SK-N-SH (cell line): ENCODE results near the gene BOD1. TPM values are rescaled to one million over a fixed set of nuclear protein-coding genes. Genes with fewer than 3 reads are reported as not detected.

Experiments used
- CTCF ChIA-PET: fragments of 300-600, 350-600 bp; formaldehyde crosslinking; extraction: SDS; loops from one replicate; lab custom pipeline; 2021; lab: Yijun Ruan, JAX
- POLR2A ChIA-PET: fragments of 350-600 bp; sonication (Branson Sonifier 250); formaldehyde crosslinking; extraction: SDS; loops from one replicate; lab custom pipeline; 2020; ENCODE audit warnings: antibody characterized with exemption, inconsistent platforms; lab: Yijun Ruan, JAX
- DNase-seq: peaks from one replicate; pipeline ENCODE4 v3.0.0; 2012
- H2AFZ ChIP-seq: fragments of 200-600 bp; sonication (generic); 2 replicates; pipeline ENCODE4 v1.8.1; 2016; ENCODE audit warnings: antibody characterized with exemption, mild to moderate bottlenecking, low read depth
- H3F3A ChIP-seq: fragments of 200-600 bp; sonication (generic); replicated peaks from 2 replicates; pipeline ENCODE3; 2016; ENCODE audit warnings: antibody characterized with exemption, mild to moderate bottlenecking; ENCODE audit not compliant: insufficient read depth
- H3K27ac ChIP-seq, 2 experiments: fragments of 200-500 bp in 1 of 2; fragments of 200-600 bp in 1 of 2; sonication (Bioruptor generic) in 1 of 2; sonication (generic), shearing (Covaris generic) in 1 of 2; 2 replicates each; pipeline versions ENCODE4 v1.5.1 to v1.6.1; 2014 to 2016; ENCODE audit warnings: low read depth in 2 of 2, inconsistent platforms in 1 of 2, low read length in 1 of 2, mild to moderate bottlenecking in 1 of 2, mixed read lengths in 1 of 2
- H3K27me3 ChIP-seq: fragments of 200-600 bp; sonication (generic), shearing (Covaris generic); 2 replicates; pipeline ENCODE4 v1.6.1; 2016; ENCODE audit warnings: mixed run types; ENCODE audit not compliant: insufficient read depth
- H3K36me3 ChIP-seq, 2 experiments: fragments of 200-500 bp in 1 of 2; fragments of 200-600 bp in 1 of 2; sonication (Bioruptor generic) in 1 of 2; sonication (generic) in 1 of 2; replicated peaks in 1 of 2; 2 replicates each; pipeline versions ENCODE3 to v1.5.1; 2014 to 2016; ENCODE audit warnings: low read length in 1 of 2, mild to moderate bottlenecking in 1 of 2; ENCODE audit not compliant: insufficient read depth in 2 of 2, control insufficient read depth in 1 of 2
- H3K4me1 ChIP-seq, 2 experiments: fragments of 200-500 bp in 1 of 2; fragments of 200-600 bp in 1 of 2; sonication (Bioruptor generic) in 1 of 2; sonication (generic), shearing (Covaris generic) in 1 of 2; 2 replicates each; pipeline versions ENCODE4 v1.5.1 to v1.6.1; 2014 to 2016; ENCODE audit warnings: low read depth in 1 of 2, low read length in 1 of 2, mixed run types in 1 of 2; ENCODE audit not compliant: insufficient read depth in 2 of 2, control insufficient read depth in 1 of 2
- H3K4me2 ChIP-seq: fragments of 200-600 bp; sonication (generic), shearing (Covaris generic); 2 replicates; pipeline ENCODE4 v1.6.1; 2017; ENCODE audit warnings: mixed run types
- H3K4me3 ChIP-seq, 2 experiments: fragments of 200-500 bp in 1 of 2; fragments of 200-600 bp in 1 of 2; sonication (Bioruptor generic) in 1 of 2; sonication (generic), shearing (Covaris generic) in 1 of 2; 2 replicates each; pipeline versions ENCODE4 v1.5.1 to v1.8.1; 2014 to 2016; ENCODE audit warnings: low read depth in 2 of 2, inconsistent platforms in 1 of 2, low read length in 1 of 2, mild to moderate bottlenecking in 1 of 2, mixed read lengths in 1 of 2, moderate library complexity in 1 of 2
- H3K79me2 ChIP-seq: fragments of 200-600 bp; sonication (generic); 2 replicates; pipeline ENCODE4 v1.8.1; 2017; ENCODE audit warnings: mild to moderate bottlenecking; ENCODE audit not compliant: insufficient read depth
- H3K9ac ChIP-seq: fragments of 200-600 bp; sonication (generic); 2 replicates; pipeline ENCODE4 v1.6.1; 2017; ENCODE audit warnings: mixed run types
- H3K9me2 ChIP-seq: fragments of 200-600 bp; sonication (generic); 2 replicates; pipeline ENCODE4 v1.6.1; 2017; ENCODE audit warnings: mixed run types
- H3K9me3 ChIP-seq: fragments of 200-600 bp; sonication (generic); 2 replicates; pipeline ENCODE4 v1.6.1; 2017; ENCODE audit warnings: mixed run types, mild to moderate bottlenecking, moderate library complexity
- H4K20me1 ChIP-seq: fragments of 200-600 bp; sonication (generic); 2 replicates; pipeline ENCODE4 v1.6.1; 2017; ENCODE audit warnings: mild to moderate bottlenecking, mixed run types; ENCODE audit not compliant: insufficient read depth
- CHD2 ChIP-seq: fragments of 150-350 bp; IDR thresholded peaks from 2 replicates; pipeline ENCODE4 v1.6.1; 2018; ENCODE audit warnings: low read length; ENCODE audit not compliant: partially characterized antibody
- FOSL2 ChIP-seq: IDR thresholded peaks from 2 replicates; pipeline ENCODE4 v1.4.0; 2012; ENCODE audit warnings: low read depth, mild to moderate bottlenecking, moderate library complexity, borderline replicate concordance
- FOXM1 ChIP-seq: IDR thresholded peaks from 2 replicates; pipeline ENCODE4 v1.4.0; 2012; ENCODE audit warnings: low read depth, mild to moderate bottlenecking
- GATA2 ChIP-seq: sonication (generic); formaldehyde crosslinking; IDR thresholded peaks from 2 replicates; pipeline ENCODE4 v1.5.0; 2020; ENCODE audit warnings: mild to moderate bottlenecking, missing genetic modification reagents
- NFIC ChIP-seq: IDR thresholded peaks from 2 replicates; pipeline ENCODE4 v1.4.0; 2012; ENCODE audit warnings: borderline replicate concordance
- RCOR1 ChIP-seq: fragments of 150-350 bp; IDR thresholded peaks from 2 replicates; pipeline ENCODE4 v1.6.1; 2017; ENCODE audit warnings: antibody characterized with exemption, low read length
- TCF12 ChIP-seq: IDR thresholded peaks from 2 replicates; pipeline ENCODE4 v1.4.0; 2012
- WGBS: methylation state at CpG from one replicate; pipeline ENCODE4 v1.1.6; 2017; ENCODE audit warnings: low lambda C conversion rate; 5-methylcytosine and 5-hydroxymethylcytosine counted together
- polyA plus RNA-seq, 3 experiments: library from polyadenylated mRNA; depleted of rRNA; stranded (reverse); fragments of >200 nt; gene quantifications; 2 replicates each; pipeline ENCODE4 v1.2.3, GENCODE V29; 2012
- TF ChIP-seq, protein P1 (sequence below): IDR thresholded peaks from 2 replicates; pipeline ENCODE4; 2012
- TF ChIP-seq, protein P2 (sequence below): fragments of 200-600 bp; sonication (generic); IDR thresholded peaks from 2 replicates; pipeline ENCODE4 v1.6.1; 2017; ENCODE audit warnings: antibody characterized with exemption, mild to moderate bottlenecking, moderate library complexity

The BOD1 gene
- polyA plus RNA-seq, 1 of the 3 experiments (the other 2 are of a cell fraction): 45.3 TPM

GRCh38 chr5:173638126-173639040, 21.9 kb upstream of the BOD1 start (continued):
- TF ChIP-seq, protein P1, sequence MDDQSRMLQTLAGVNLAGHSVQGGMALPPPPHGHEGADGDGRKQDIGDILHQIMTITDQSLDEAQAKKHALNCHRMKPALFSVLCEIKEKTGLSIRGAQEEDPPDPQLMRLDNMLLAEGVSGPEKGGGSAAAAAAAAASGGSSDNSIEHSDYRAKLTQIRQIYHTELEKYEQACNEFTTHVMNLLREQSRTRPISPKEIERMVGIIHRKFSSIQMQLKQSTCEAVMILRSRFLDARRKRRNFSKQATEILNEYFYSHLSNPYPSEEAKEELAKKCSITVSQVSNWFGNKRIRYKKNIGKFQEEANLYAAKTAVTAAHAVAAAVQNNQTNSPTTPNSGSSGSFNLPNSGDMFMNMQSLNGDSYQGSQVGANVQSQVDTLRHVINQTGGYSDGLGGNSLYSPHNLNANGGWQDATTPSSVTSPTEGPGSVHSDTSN: no peak

GRCh38 chr5:173637340-173637739, 20.9 kb upstream of the BOD1 start:
- H3K36me3 ChIP-seq: no peaks in the 10 kb centered on the region
- TF ChIP-seq GATA2 (CRISPR knock-in tag) (peak; percentile 44; the same call in 1 of the 2 replicates), RCOR1 (no peak), FOSL2 (no peak), CHD2 (no peak)
- H4K20me1 ChIP-seq: no peaks in the 10 kb centered on the region
- H3K27ac ChIP-seq: no peak overlapping the region
- peak; percentile 28 for DNase-seq
- peaks cover 0 to 9% of the 10 kb centered on the region in 2 experiments; a peak in 1 of 4 replicates for H3K4me1 ChIP-seq
- H3K4me3 ChIP-seq: no peak overlapping the region
- ChIA-PET CTCF (interaction anchor here (0.6 to 0.9 kb wide), 2 partner anchors 19 to 41 kb away, joined by 4 to 5 read pairs; no protein-coding TSS in a partner anchor), POLR2A (no interaction called here)
- no peaks in the 10 kb centered on the region; the same call in 1 of the 2 replicates for H3K27me3 ChIP-seq
- 48% methylated on average over 7 of the region's 7 CpGs for WGBS
- no peak overlapping the region for H2AFZ ChIP-seq
- no peaks in the 10 kb centered on the region for H3K9me3 ChIP-seq
- H3K4me2 ChIP-seq: no peak overlapping the region
- no peak overlapping the region for H3K9ac ChIP-seq
- no peaks in the 10 kb centered on the region for H3F3A ChIP-seq
- no peaks in the 10 kb centered on the region for H3K79me2 ChIP-seq
- H3K9me2 ChIP-seq: no peaks in the 10 kb centered on the region

GRCh38 chr5:173634465-173634983, 18.1 kb upstream of the BOD1 start:
- no peaks in the 10 kb centered on the region for H3K36me3 ChIP-seq
- peaks cover 0 to 18% of the 10 kb centered on the region in 2 experiments; a peak in 1 of 4 replicates for H3K4me1 ChIP-seq
- H3K9me3 ChIP-seq: no peaks in the 10 kb centered on the region
- no peak overlapping the region for H3K27ac ChIP-seq
- no peaks in the 10 kb centered on the region for H3K9me2 ChIP-seq
- H3K79me2 ChIP-seq: no peaks in the 10 kb centered on the region
- H3F3A ChIP-seq: no peaks in the 10 kb centered on the region
- DNase-seq: no peak
- POLR2A ChIA-PET: no interaction called here
- no peak overlapping the region for H3K9ac ChIP-seq
- 68% methylated on average over 4 of the region's 4 CpGs for WGBS
- H3K27me3 ChIP-seq: no peaks in the 10 kb centered on the region
- TF ChIP-seq TCF12 (no peak), NFIC (no peak), FOXM1 (no peak)
- TF ChIP-seq, protein P2, sequence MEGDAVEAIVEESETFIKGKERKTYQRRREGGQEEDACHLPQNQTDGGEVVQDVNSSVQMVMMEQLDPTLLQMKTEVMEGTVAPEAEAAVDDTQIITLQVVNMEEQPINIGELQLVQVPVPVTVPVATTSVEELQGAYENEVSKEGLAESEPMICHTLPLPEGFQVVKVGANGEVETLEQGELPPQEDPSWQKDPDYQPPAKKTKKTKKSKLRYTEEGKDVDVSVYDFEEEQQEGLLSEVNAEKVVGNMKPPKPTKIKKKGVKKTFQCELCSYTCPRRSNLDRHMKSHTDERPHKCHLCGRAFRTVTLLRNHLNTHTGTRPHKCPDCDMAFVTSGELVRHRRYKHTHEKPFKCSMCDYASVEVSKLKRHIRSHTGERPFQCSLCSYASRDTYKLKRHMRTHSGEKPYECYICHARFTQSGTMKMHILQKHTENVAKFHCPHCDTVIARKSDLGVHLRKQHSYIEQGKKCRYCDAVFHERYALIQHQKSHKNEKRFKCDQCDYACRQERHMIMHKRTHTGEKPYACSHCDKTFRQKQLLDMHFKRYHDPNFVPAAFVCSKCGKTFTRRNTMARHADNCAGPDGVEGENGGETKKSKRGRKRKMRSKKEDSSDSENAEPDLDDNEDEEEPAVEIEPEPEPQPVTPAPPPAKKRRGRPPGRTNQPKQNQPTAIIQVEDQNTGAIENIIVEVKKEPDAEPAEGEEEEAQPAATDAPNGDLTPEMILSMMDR: no peak
- CTCF ChIA-PET: interaction anchor here (1.3 to 2.1 kb wide), 3 partner anchors 9 to 16 kb away, joined by 3 to 5 read pairs (median 4); no protein-coding TSS in a partner anchor
- no peak overlapping the region for H2AFZ ChIP-seq
- H3K4me3 ChIP-seq: no peak overlapping the region
- H4K20me1 ChIP-seq: no peaks in the 10 kb centered on the region
- H3K4me2 ChIP-seq: no peak overlapping the region
